ENCODE measurements around the gene TMEM132E. TPM values are rescaled to one million over a fixed set of nuclear protein-coding genes. Genes with fewer than 3 reads are reported as not detected.

TMEM132E gene
- total RNA-seq, 1 experiment from 2014 or later = 0.17 TPM

- no peak for DNase-seq (ENCODE audit: low spot score)
These were observed 22.0 kb downstream of the TMEM132E start for GRCh38 chr17:34601416-34601815.

GRCh38 chr17:34603974-34604373, 24.6 kb downstream of the TMEM132E start:
- no peak for DNase-seq (ENCODE audit: low spot score)

GRCh38 chr17:34606763-34607162, 27.4 kb downstream of the TMEM132E start:
- DNase-seq (ENCODE audit: low spot score) = no peak

- DNase-seq (ENCODE audit: low spot score) = no peak
These were observed 28.5 kb downstream of the TMEM132E start for GRCh38 chr17:34607917-34608316.

- DNase-seq (ENCODE audit: low spot score) = no peak
These were observed 29.8 kb downstream of the TMEM132E start for GRCh38 chr17:34609210-34609609.

GRCh38 chr17:34610039-34610438, 30.7 kb downstream of the TMEM132E start:
- no peak for DNase-seq (ENCODE audit: low spot score)

- DNase-seq (ENCODE audit: low spot score) = no peak
These were observed 31.1 kb downstream of the TMEM132E start for GRCh38 chr17:34610506-34610905.

- peak; percentile 77 for DNase-seq (ENCODE audit: low spot score)
These were observed 34.0 kb downstream of the TMEM132E start for GRCh38 chr17:34613064-34614019.

GRCh38 chr17:34614698-34615097, 35.3 kb downstream of the TMEM132E start:
- DNase-seq (ENCODE audit: low spot score) = no peak

- no peak for DNase-seq (ENCODE audit: low spot score)
These were observed 35.9 kb downstream of the TMEM132E start for GRCh38 chr17:34615326-34615725.

GRCh38 chr17:34616148-34616547, 36.8 kb downstream of the TMEM132E start:
- DNase-seq (ENCODE audit: low spot score) = no peak

- DNase-seq (ENCODE audit: low spot score) = no peak
These were observed 38.0 kb downstream of the TMEM132E start for GRCh38 chr17:34617398-34617797.

GRCh38 chr17:34619687-34620217, 40.4 kb downstream of the TMEM132E start:
- DNase-seq (ENCODE audit: low spot score) = no peak

- DNase-seq (ENCODE audit: low spot score) = no peak
These were observed 41.1 kb downstream of the TMEM132E start for GRCh38 chr17:34620458-34620857.

GRCh38 chr17:34622862-34623623, 43.7 kb downstream of the TMEM132E start:
- DNase-seq (ENCODE audit: low spot score) = no peak

GRCh38 chr17:34623856-34624766, 44.7 kb downstream of the TMEM132E start:
- DNase-seq (ENCODE audit: low spot score) = no peak

- no peak for DNase-seq (ENCODE audit: low spot score)
These were observed 45.5 kb downstream of the TMEM132E start for GRCh38 chr17:34624767-34625383.

GRCh38 chr17:34626121-34626681, 46.8 kb downstream of the TMEM132E start:
- DNase-seq (ENCODE audit: low spot score) = no peak

GRCh38 chr17:34628879-34629278, 49.5 kb downstream of the TMEM132E start:
- DNase-seq (ENCODE audit: low spot score) = no peak

GRCh38 chr17:34633351-34633750, 54.0 kb downstream of the TMEM132E start:
- no peak for DNase-seq (ENCODE audit: low spot score)

GRCh38 chr17:34633760-34634159, 54.4 kb downstream of the TMEM132E start:
- DNase-seq (ENCODE audit: low spot score) = no peak
